Ecto neural progenitor cell (in vitro differentiated cells): ENCODE data around the gene PPP6R3.
"Not testable (repeated sequence)": the region's sequence is repeated elsewhere in the genome, so short reads cannot be mapped to it uniquely, and the experiment has no call there.

ENCODE experiments used
- DNase-seq: peaks from one replicate; pipeline ENCODE4 v3.0.0-alpha.2; 2018; ENCODE audit warnings: low spot score

The PPP6R3 gene

GRCh38 chr11:68434159-68434558, 26.4 kb upstream of the PPP6R3 start:
- not testable (repeated sequence) for DNase-seq

GRCh38 chr11:68436162-68436888, 24.2 kb upstream of the PPP6R3 start:
- no peak for DNase-seq

- no peak for DNase-seq
Observed at GRCh38 chr11:68436985-68437926, 23.3 kb upstream of the PPP6R3 start.

GRCh38 chr11:68437927-68438657, 22.5 kb upstream of the PPP6R3 start:
- no peak for DNase-seq

GRCh38 chr11:68438658-68439259, 21.8 kb upstream of the PPP6R3 start:
- no peak for DNase-seq

GRCh38 chr11:68439355-68440065, 21.0 kb upstream of the PPP6R3 start:
- peak; percentile 55 for DNase-seq

- no peak for DNase-seq
Observed at GRCh38 chr11:68440224-68440623, 20.3 kb upstream of the PPP6R3 start.

- no peak for DNase-seq
Observed at GRCh38 chr11:68441466-68442230, 18.9 kb upstream of the PPP6R3 start.

- no peak for DNase-seq
Observed at GRCh38 chr11:68442433-68442832, 18.1 kb upstream of the PPP6R3 start.

GRCh38 chr11:68444566-68444965, 16.0 kb upstream of the PPP6R3 start:
- DNase-seq = no peak

- no peak for DNase-seq
Observed at GRCh38 chr11:68445531-68446035, 15.0 kb upstream of the PPP6R3 start.

- no peak for DNase-seq
Observed at GRCh38 chr11:68446046-68446725, 14.4 kb upstream of the PPP6R3 start.

- peak; percentile 88 for DNase-seq
Observed at GRCh38 chr11:68447015-68447801, 13.3 kb upstream of the PPP6R3 start.

- DNase-seq = not testable (repeated sequence)
Observed at GRCh38 chr11:68447914-68448313, 12.6 kb upstream of the PPP6R3 start.

GRCh38 chr11:68448604-68449011, 11.9 kb upstream of the PPP6R3 start:
- no peak for DNase-seq

GRCh38 chr11:68449951-68450350, 10.6 kb upstream of the PPP6R3 start:
- no peak for DNase-seq

- DNase-seq = no peak
Observed at GRCh38 chr11:68450711-68451110, 9.8 kb upstream of the PPP6R3 start.

GRCh38 chr11:68454767-68455166, 5.8 kb upstream of the PPP6R3 start:
- DNase-seq = no peak

- DNase-seq = no peak
Observed at GRCh38 chr11:68455485-68455884, 5.1 kb upstream of the PPP6R3 start.
